ENCODE data around the gene KIF5A.

KIF5A gene

GRCh38 chr12:57535764-57536596, 13.9 kb upstream of the KIF5A start:
- no peak for FAIRE-seq

- no peak for FAIRE-seq
These were observed 13.3 kb upstream of the KIF5A start for GRCh38 chr12:57536597-57536942.

GRCh38 chr12:57539134-57539768, 10.6 kb upstream of the KIF5A start:
- FAIRE-seq = no peak

- FAIRE-seq = no peak
These were observed 8.8 kb upstream of the KIF5A start for GRCh38 chr12:57541001-57541400.

- no peak for FAIRE-seq
These were observed 8.1 kb upstream of the KIF5A start for GRCh38 chr12:57541717-57542116.

- no peak for FAIRE-seq
These were observed 6.3 kb upstream of the KIF5A start for GRCh38 chr12:57543581-57543980.

- no peak for FAIRE-seq
These were observed 3.9 kb upstream of the KIF5A start for GRCh38 chr12:57545809-57546437.

- no peak for FAIRE-seq
These were observed 3.2 kb upstream of the KIF5A start, which contains the start of gene DCTN2 for GRCh38 chr12:57546438-57547287. Gene DCTN2 (minus strand): TSS chr12:57547192. CDS start chr12:57547063, 129 bp downstream.

- FAIRE-seq = peak; percentile 87
These were observed 2.4 kb upstream of the KIF5A start for GRCh38 chr12:57547288-57548012.

- no peak for FAIRE-seq
These were observed 1.9 kb upstream of the KIF5A start for GRCh38 chr12:57548013-57548315.

- FAIRE-seq = no peak
These were observed 1.4 kb upstream of the KIF5A start for GRCh38 chr12:57548488-57548887.

- FAIRE-seq = no peak
These were observed 488 bp upstream of the KIF5A start for GRCh38 chr12:57549203-57549908.

GRCh38 chr12:57550641-57551549, 1.1 kb downstream of the KIF5A start:
- FAIRE-seq = no peak

- no peak for FAIRE-seq
These were observed 1.9 kb downstream of the KIF5A start for GRCh38 chr12:57551637-57552305.

- FAIRE-seq = no peak
These were observed 2.4 kb downstream of the KIF5A start for GRCh38 chr12:57552306-57552651.

- FAIRE-seq = no peak
These were observed 3.0 kb downstream of the KIF5A start for GRCh38 chr12:57552835-57553313.

- no peak for FAIRE-seq
These were observed 3.7 kb downstream of the KIF5A start for GRCh38 chr12:57553343-57554202.

GRCh38 chr12:57554453-57554852, 4.6 kb downstream of the KIF5A start:
- FAIRE-seq = no peak

GRCh38 chr12:57554897-57555296, 5.1 kb downstream of the KIF5A start:
- no peak for FAIRE-seq
